Colonic mucosa (tissue), 4 donors: Measurements from ENCODE around the gene KLK5. TPM values are rescaled to one million over a fixed set of nuclear protein-coding genes. Genes with fewer than 3 reads are reported as not detected.

Experiments
- DNase-seq: peaks from one replicate; pipeline ENCODE4 v3.0.0-alpha.2; 2020
- H3K27ac ChIP-seq: fragments of 200-600 bp; one replicate; pipeline ENCODE4 v1.8.0; 2021
- H3K27me3 ChIP-seq: fragments of 200-600 bp; one replicate; pipeline ENCODE4 v1.8.0; 2021
- H3K36me3 ChIP-seq: fragments of 200-600 bp; one replicate; pipeline ENCODE4 v1.8.0; 2021
- H3K4me1 ChIP-seq: fragments of 200-600 bp; one replicate; pipeline ENCODE4 v1.8.0; 2021; ENCODE audit warnings: mild to moderate bottlenecking
- H3K4me3 ChIP-seq: fragments of 200-600 bp; one replicate; pipeline ENCODE4 v1.8.0; 2021
- H3K9ac ChIP-seq, 2 donors: one replicate each; pipeline ENCODE4 v1.7.0; 2013; ENCODE audit warnings: control low read depth in 2 of 2, low read depth in 2 of 2, low read length in 2 of 2
- H3K9me3 ChIP-seq: fragments of 200-600 bp; one replicate; pipeline ENCODE4 v1.8.0; 2021
- intact Hi-C: fragments of 100-400 bp; cut with DNase I; formaldehyde crosslinking; loops from one replicate; pipeline ENCODE4 v1.14.1; 2022
- total RNA-seq, 2 donors: library from RNA; stranded (reverse); fragmentation: NEBNext Ultra II Directional in 1 of 2; extraction: Animal tissue kit (Norgen Biotek cat#: 25700) in 1 of 2; gene quantifications; one replicate each; pipeline ENCODE4 v1.2.1, GENCODE V29; 2021
- TF ChIP-seq, protein P1 (sequence below): fragments of 200-600 bp; IDR thresholded peaks from one replicate; pipeline ENCODE4 v1.8.0; 2022; ENCODE audit warnings: antibody characterized with exemption, mild to moderate bottlenecking
- donor health status: healthy.
- donor health status: DM: no; HTN: no; CAD: no.
- donor health status: DM: no; HTN: no; CAD: no.

The KLK5 gene
- total RNA-seq, 2 donors from 2014 or later, result not detected

DNA sequence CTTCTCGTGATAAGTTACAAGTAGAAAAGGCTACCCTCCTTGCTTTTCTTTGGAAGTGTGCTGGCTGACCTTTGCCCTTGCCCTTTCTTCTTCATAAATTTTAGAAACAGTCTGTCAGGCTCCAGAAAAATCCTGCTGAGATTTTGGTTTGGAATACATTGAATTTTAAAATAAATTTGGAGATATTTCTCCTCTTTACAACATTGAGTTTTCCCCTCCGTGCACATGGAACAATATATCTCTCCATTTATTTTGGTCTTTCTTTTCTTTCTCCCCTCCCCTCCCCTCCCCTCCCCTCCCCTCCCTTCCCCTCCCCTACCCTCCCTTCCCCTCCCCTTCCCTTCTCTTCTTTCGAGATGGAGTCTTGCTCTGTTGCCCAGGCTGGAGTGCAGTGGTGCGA lies 50.2 kb downstream of the KLK5 start:
- TF ChIP-seq, protein P1, sequence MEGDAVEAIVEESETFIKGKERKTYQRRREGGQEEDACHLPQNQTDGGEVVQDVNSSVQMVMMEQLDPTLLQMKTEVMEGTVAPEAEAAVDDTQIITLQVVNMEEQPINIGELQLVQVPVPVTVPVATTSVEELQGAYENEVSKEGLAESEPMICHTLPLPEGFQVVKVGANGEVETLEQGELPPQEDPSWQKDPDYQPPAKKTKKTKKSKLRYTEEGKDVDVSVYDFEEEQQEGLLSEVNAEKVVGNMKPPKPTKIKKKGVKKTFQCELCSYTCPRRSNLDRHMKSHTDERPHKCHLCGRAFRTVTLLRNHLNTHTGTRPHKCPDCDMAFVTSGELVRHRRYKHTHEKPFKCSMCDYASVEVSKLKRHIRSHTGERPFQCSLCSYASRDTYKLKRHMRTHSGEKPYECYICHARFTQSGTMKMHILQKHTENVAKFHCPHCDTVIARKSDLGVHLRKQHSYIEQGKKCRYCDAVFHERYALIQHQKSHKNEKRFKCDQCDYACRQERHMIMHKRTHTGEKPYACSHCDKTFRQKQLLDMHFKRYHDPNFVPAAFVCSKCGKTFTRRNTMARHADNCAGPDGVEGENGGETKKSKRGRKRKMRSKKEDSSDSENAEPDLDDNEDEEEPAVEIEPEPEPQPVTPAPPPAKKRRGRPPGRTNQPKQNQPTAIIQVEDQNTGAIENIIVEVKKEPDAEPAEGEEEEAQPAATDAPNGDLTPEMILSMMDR, result no peak
- Histone ChIP-seq H3K27me3 (no peaks in the 10 kb centered on the region), H3K27ac (no peak overlapping the region), H3K36me3 (no peaks in the 10 kb centered on the region), H3K9me3 (no peaks in the 10 kb centered on the region), H3K4me3 (no peak overlapping the region), H3K9ac (no peak overlapping the region), H3K4me1 (no peaks in the 10 kb centered on the region)
- no peak for DNase-seq
- intact Hi-C loops, result no loop called here

DNA sequence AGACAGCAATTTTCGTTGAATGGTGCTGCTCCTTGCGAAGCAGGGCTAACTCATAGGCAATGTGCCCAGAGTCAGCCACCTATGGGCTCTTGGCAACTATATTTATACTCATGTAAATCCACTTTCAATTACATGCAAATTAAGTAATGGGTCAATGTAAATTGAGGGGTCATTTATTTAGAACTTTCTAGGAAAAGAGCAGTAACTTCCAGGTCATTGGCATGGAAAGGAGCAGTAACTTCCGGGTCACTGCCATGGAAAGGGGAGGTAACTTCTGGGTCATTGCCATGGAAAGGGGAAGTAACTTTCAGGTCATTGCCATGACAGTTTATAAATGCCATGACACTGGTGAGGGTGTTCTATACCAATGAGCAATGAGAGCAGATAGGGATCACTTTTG lies 53.3 kb downstream of the KLK5 start:
- no peaks in the 10 kb centered on the region for H3K9me3 ChIP-seq
- no peaks in the 10 kb centered on the region for H3K36me3 ChIP-seq
- intact Hi-C loops, result no loop called here
- no peak for DNase-seq
- H3K27ac ChIP-seq, result no peak overlapping the region
- no peaks in the 10 kb centered on the region for H3K4me1 ChIP-seq
- TF ChIP-seq, protein P1, result no peak
- no peak overlapping the region for H3K9ac ChIP-seq
- no peak overlapping the region for H3K4me3 ChIP-seq
- H3K27me3 ChIP-seq, result no peaks in the 10 kb centered on the region

DNA sequence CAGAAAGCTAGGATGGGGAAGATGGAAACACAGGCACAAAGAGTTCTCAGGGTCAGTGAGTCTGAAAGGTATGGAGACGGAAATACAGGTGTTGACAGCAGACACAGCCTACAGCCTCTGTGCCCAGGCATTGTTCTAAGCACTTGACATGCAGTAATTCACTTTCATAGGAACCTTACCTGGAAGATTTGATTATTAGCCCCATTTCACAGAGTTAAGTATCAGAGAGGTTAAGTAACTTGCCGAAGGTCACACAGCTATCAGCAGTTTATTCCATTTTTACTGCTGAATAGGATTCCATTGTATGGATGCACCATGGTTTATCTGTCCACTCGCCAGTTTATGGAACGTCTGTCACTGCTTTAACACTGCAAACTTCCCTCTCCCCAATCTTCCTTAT lies 54.8 kb downstream of the KLK5 start:
- no peaks in the 10 kb centered on the region for H3K27me3 ChIP-seq
- intact Hi-C loops, result no loop called here
- no peaks in the 10 kb centered on the region for H3K4me1 ChIP-seq
- no peak overlapping the region for H3K9ac ChIP-seq
- H3K27ac ChIP-seq, result no peak overlapping the region
- H3K4me3 ChIP-seq, result no peak overlapping the region
- no peak for DNase-seq
- TF ChIP-seq, protein P1, result no peak
- H3K36me3 ChIP-seq, result no peaks in the 10 kb centered on the region
- H3K9me3 ChIP-seq, result no peaks in the 10 kb centered on the region

DNA sequence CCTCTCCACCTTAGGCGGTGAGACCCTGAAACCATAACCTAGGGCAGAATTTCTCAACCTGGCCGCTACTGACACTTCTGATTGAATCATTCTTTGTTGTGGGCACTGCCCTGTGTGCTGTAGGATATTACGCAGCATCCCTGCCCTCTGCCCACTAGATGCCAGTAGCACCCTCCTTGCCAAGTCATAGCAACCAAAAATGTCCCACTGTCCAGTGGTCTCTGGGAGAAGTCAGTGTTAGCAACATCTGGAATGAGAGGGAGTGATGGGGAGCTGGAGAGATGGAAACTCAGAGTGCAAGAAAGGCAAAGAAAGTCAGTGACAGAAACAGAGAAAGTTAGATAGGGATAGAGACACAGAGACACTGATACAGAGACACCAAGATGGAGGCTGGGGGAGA lies 55.2 kb downstream of the KLK5 start:
- Histone ChIP-seq H3K27me3 (no peaks in the 10 kb centered on the region), H3K36me3 (no peaks in the 10 kb centered on the region), H3K9me3 (no peaks in the 10 kb centered on the region), H3K9ac (no peak overlapping the region), H3K4me1 (no peaks in the 10 kb centered on the region), H3K27ac (no peak overlapping the region), H3K4me3 (no peak overlapping the region)
- intact Hi-C loops, result no loop called here
- TF ChIP-seq, protein P1, result no peak
- no peak for DNase-seq

DNA sequence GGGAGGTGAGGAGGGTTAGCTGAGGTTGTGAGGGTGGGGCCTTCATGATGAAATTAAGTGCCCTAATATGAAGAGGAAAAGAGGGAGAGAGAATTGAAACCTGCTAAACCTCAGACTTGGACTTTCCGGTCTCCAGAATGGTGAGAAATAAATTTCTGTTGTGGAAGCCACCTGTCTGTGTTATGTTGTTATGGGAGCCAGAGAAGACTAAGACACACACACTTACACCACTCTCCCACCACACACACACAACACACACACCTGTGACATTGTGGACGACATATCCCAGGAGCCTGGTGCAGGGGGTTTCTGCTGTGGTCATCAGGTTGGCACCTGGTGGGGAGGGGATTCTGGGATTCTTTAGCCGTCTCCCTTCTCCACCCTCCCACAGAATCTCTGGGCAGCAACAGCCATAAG lies 55.6 kb downstream of the KLK5 start:
- no peak for DNase-seq
- Histone ChIP-seq H3K36me3 (no peaks in the 10 kb centered on the region), H3K4me1 (no peaks in the 10 kb centered on the region), H3K9me3 (no peaks in the 10 kb centered on the region), H3K4me3 (no peak overlapping the region), H3K27me3 (no peaks in the 10 kb centered on the region), H3K9ac (no peak overlapping the region), H3K27ac (no peak overlapping the region)
- TF ChIP-seq, protein P1, result no peak
- intact Hi-C loops, result no loop called here
